ENCODE data around the gene LGALS13.

DNA sequence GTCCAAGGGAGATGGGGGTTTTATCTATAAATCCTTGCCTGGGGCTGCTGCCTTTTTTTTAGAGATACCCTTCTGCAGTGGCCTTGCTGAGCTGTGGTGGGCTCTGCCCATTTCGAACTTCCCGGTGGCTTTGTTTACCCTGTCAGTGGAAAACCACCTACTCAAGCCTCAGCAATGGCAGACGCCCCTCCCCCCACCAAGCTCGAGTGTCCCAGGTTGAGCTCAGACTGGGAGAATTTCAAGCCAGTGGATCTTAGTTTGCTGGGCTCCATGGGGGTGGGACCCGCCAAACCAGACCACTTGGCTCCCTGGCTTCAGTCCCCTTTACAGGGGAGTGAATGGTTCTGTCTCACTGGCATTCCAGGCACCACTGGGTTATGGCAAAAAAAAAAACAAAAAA, 21.6 kb downstream of the LGALS13 start:
- TF ChIP-seq POLR2A (IDR thresholded peaks at IDR 0.05) (no peak), EP300 (IDR thresholded peaks at IDR 0.05) (no peak)
- TF ChIP-seq, protein P1, sequence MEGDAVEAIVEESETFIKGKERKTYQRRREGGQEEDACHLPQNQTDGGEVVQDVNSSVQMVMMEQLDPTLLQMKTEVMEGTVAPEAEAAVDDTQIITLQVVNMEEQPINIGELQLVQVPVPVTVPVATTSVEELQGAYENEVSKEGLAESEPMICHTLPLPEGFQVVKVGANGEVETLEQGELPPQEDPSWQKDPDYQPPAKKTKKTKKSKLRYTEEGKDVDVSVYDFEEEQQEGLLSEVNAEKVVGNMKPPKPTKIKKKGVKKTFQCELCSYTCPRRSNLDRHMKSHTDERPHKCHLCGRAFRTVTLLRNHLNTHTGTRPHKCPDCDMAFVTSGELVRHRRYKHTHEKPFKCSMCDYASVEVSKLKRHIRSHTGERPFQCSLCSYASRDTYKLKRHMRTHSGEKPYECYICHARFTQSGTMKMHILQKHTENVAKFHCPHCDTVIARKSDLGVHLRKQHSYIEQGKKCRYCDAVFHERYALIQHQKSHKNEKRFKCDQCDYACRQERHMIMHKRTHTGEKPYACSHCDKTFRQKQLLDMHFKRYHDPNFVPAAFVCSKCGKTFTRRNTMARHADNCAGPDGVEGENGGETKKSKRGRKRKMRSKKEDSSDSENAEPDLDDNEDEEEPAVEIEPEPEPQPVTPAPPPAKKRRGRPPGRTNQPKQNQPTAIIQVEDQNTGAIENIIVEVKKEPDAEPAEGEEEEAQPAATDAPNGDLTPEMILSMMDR (IDR thresholded peaks at IDR 0.05), result no peak
